HUES48 (cell line): ENCODE measurements around the gene PDXDC1.
A peak's percentile ranks its signal among the peaks of the same experiment; 100 is the strongest.
"Not testable (repeated sequence)": the region's sequence is repeated elsewhere in the genome, so short reads cannot be mapped to it uniquely, and the experiment has no call there.

ENCODE experiments used
- H3K27ac ChIP-seq: one replicate; pipeline ENCODE4 v1.7.0; 2013; ENCODE audit warnings: low read depth, low read length, inconsistent platforms
- H3K27me3 ChIP-seq: 2 replicates; pipeline ENCODE4 v1.6.1; 2013; ENCODE audit warnings: mild to moderate bottlenecking, low read length; ENCODE audit not compliant: control insufficient read depth, insufficient read depth
- H3K36me3 ChIP-seq: 2 replicates; pipeline ENCODE4 v1.6.1; 2013; ENCODE audit warnings: low read length; ENCODE audit not compliant: control insufficient read depth, insufficient read depth
- H3K4me1 ChIP-seq: 2 replicates; pipeline ENCODE4 v1.6.1; 2013; ENCODE audit warnings: mild to moderate bottlenecking, low read length; ENCODE audit not compliant: control insufficient read depth, insufficient read depth
- H3K4me3 ChIP-seq: 2 replicates; pipeline ENCODE4 v1.5.1; 2013; ENCODE audit warnings: mild to moderate bottlenecking, low read depth, low read length
- H3K9ac ChIP-seq: 2 replicates; pipeline ENCODE4 v1.6.1; 2013; ENCODE audit warnings: mild to moderate bottlenecking, low read depth, low read length, moderate library complexity
- H3K9me3 ChIP-seq: 2 replicates; pipeline ENCODE4 v1.6.1; 2013; ENCODE audit warnings: low read length; ENCODE audit not compliant: control insufficient read depth, insufficient read depth

Gene PDXDC1

GRCh38 chr16:14975418-14976194 lies 780 bp downstream of the PDXDC1 start:
- not testable (repeated sequence) for H3K36me3 ChIP-seq, H3K9me3 ChIP-seq, H3K27me3 ChIP-seq, H3K4me1 ChIP-seq
- Histone ChIP-seq H3K4me3 (peak overlapping the region; percentile 86), H3K27ac (peak overlapping the region; percentile 47), H3K9ac (peak overlapping the region; percentile 48; the same call in 1 of the 2 replicates)

- H3K36me3 ChIP-seq, H3K27ac ChIP-seq, H3K27me3 ChIP-seq, H3K9ac ChIP-seq, H3K4me1 ChIP-seq, H3K9me3 ChIP-seq, H3K4me3 ChIP-seq: not testable (repeated sequence)
Observed at GRCh38 chr16:14976971-14977736, 2.3 kb downstream of the PDXDC1 start.

- H3K4me1 ChIP-seq, H3K4me3 ChIP-seq, H3K9me3 ChIP-seq, H3K9ac ChIP-seq, H3K36me3 ChIP-seq, H3K27ac ChIP-seq, H3K27me3 ChIP-seq: not testable (repeated sequence)
Observed at GRCh38 chr16:14978281-14978680, 3.5 kb downstream of the PDXDC1 start.

GRCh38 chr16:14978908-14979307 lies 4.1 kb downstream of the PDXDC1 start:
- not testable (repeated sequence) for H3K27me3 ChIP-seq, H3K27ac ChIP-seq, H3K9me3 ChIP-seq, H3K36me3 ChIP-seq, H3K4me3 ChIP-seq, H3K4me1 ChIP-seq, H3K9ac ChIP-seq

- H3K9me3 ChIP-seq, H3K27ac ChIP-seq, H3K4me3 ChIP-seq, H3K27me3 ChIP-seq, H3K9ac ChIP-seq, H3K4me1 ChIP-seq, H3K36me3 ChIP-seq: not testable (repeated sequence)
Observed at GRCh38 chr16:14981234-14981633, 6.4 kb downstream of the PDXDC1 start.

GRCh38 chr16:14982521-14982920 lies 7.7 kb downstream of the PDXDC1 start:
- H3K36me3 ChIP-seq, H3K27me3 ChIP-seq, H3K4me1 ChIP-seq, H3K27ac ChIP-seq, H3K9me3 ChIP-seq, H3K9ac ChIP-seq, H3K4me3 ChIP-seq: not testable (repeated sequence)

- H3K4me3 ChIP-seq, H3K27ac ChIP-seq, H3K9ac ChIP-seq, H3K4me1 ChIP-seq, H3K36me3 ChIP-seq, H3K9me3 ChIP-seq, H3K27me3 ChIP-seq: not testable (repeated sequence)
Observed at GRCh38 chr16:14988092-14988491, 13.3 kb downstream of the PDXDC1 start.

- H3K4me1 ChIP-seq, H3K9me3 ChIP-seq, H3K27ac ChIP-seq, H3K9ac ChIP-seq, H3K36me3 ChIP-seq, H3K4me3 ChIP-seq, H3K27me3 ChIP-seq: not testable (repeated sequence)
Observed at GRCh38 chr16:14988661-14989191, 13.9 kb downstream of the PDXDC1 start.

- H3K27me3 ChIP-seq, H3K27ac ChIP-seq, H3K9me3 ChIP-seq, H3K4me1 ChIP-seq, H3K36me3 ChIP-seq, H3K4me3 ChIP-seq, H3K9ac ChIP-seq: not testable (repeated sequence)
Observed at GRCh38 chr16:14989291-14990281, 14.8 kb downstream of the PDXDC1 start.

GRCh38 chr16:14993277-14994151 lies 18.7 kb downstream of the PDXDC1 start:
- not testable (repeated sequence) for H3K27me3 ChIP-seq, H3K4me3 ChIP-seq, H3K36me3 ChIP-seq, H3K27ac ChIP-seq, H3K9ac ChIP-seq, H3K9me3 ChIP-seq, H3K4me1 ChIP-seq
